ENCODE results near the gene HCN1.

Gene HCN1

DNA sequence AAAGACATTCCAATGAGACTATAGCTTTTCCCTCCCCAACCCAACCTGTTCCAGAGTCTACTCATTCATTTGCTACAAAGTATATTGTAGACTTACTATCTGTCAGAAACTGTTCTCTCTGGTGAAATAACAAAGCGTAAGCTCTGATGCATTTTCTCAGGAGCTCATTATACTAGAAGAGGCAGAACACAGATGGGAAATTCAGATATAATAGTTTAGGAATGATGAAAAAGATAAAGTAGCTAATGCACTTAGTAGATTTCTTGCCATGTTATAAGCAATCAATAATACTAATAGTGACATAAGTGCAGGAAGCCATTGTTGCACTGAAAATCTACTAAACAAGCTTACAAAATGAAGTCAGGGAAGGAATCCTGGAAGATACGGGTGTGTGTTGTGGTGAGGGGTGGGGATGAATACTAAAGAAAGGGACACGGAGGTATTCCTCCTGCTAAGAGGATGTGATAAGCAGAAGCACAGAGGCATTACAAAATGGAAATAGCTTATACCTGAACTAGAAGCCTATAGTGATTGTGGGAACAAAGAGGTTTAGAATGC lies 78.2 kb downstream of the HCN1 start:
- TF ChIP-seq CTCF (IDR thresholded peaks at IDR 0.05): no peak

GRCh38 chr5:45609661-45610060 lies 86.5 kb downstream of the HCN1 start:
- no peak for TF ChIP-seq CTCF (IDR thresholded peaks at IDR 0.05)

DNA sequence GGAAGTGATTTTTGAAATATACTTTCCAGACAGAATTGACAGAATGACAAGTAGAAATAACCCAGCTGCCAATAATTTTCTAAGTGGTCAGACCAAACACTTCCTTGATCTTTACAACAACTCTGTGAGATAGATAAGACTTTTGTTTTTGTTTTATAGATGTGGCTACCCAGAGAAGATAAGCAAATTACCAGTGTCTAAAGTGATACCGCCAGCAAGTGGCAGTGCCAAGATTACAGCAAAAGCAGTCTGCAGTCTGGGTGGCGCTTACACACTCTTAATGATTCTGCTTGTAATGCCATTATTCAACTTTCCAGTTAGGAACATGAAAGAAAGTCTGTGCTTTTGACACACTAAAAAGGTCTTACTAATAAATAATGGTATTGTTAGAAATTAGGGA lies 92.1 kb downstream of the HCN1 start:
- no peak for TF ChIP-seq CTCF (IDR thresholded peaks at IDR 0.05)

DNA sequence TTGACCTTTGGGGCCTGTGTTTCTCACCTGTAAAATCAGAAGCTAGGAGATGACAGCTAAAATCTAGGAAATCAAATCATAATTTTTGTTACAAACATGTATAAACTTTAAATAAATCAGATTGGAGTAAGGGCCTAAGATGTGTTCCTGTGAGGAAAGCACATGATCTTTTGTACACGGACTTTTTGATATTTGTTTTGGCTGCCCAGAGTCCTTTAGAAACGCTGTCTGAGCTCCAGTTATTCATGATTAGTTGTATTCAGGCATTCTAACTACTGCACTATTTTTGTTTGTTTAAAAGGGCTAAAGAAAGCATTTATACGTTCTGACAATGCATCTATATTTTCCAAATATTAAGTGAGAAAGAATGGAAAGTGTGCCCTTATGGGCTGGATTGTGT lies 94.8 kb downstream of the HCN1 start:
- no peak for TF ChIP-seq CTCF (IDR thresholded peaks at IDR 0.05)

DNA sequence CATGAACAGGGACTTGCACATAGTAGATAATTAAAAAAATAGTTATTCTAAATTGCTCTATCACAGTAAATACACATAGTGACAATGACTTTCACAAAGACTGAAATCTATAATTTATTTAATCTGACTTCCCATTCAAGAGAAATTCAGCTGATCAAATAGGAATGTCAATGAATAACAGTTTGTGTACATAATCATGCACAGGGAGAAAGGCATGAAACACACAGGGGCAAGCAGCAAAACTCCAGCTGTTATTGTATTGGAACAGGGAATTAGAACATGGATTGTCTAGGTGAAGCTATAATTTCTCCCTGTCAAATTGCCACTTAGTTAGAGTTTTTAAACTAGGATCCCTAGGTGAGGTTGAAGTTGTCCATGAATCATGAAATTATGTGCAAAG lies 99.9 kb downstream of the HCN1 start:
- TF ChIP-seq CTCF (IDR thresholded peaks at IDR 0.05): no peak

GRCh38 chr5:45578270-45578669 lies 117.9 kb downstream of the HCN1 start:
- no peak for TF ChIP-seq CTCF (IDR thresholded peaks at IDR 0.05)

- no peak for TF ChIP-seq CTCF (IDR thresholded peaks at IDR 0.05)
Measured at GRCh38 chr5:45568813-45569212, 127.4 kb downstream of the HCN1 start.

- TF ChIP-seq CTCF (IDR thresholded peaks at IDR 0.05): no peak
Measured at GRCh38 chr5:45542421-45542820, 153.8 kb downstream of the HCN1 start.

Data from LNCAP (cell line).